ENCODE results near the gene KNDC1. TPM values are rescaled to one million over a fixed set of nuclear protein-coding genes. Genes with fewer than 3 reads are reported as not detected.

KNDC1 gene
- total RNA-seq, 1 donor from 2014 or later, result not detected

DNA sequence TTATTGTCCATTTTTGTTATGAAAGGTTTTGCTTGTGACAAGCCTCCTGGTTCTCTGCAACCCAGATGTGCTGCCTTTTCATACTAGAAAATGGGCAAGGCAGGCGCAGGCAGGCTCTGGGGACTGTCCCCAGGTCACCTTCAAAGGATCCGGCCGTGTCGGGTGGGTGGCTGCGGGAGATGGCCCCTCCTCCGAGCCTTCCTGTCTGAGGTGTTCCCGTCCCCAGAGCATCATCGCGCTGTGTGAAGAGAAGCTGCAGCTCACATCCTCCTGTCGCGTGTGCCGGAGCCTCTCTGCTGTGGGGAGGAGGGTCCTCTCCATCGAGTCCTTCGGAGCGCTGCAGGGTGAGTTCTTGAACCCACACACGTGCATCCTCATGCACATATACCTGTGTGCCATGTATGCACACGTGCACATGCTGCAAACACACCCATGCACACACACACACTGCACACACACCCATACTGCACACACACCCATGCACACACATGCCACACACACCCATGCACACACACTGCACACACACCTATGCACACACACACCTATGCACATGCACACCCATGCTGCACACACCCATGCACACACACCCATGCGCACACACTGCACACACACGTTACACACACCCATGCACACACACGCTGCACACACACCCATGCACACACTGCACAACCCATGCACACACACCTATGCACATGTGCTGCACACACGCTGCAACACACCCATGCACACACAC lies 23.8 kb downstream of the KNDC1 start:
- H3K27ac Mint-ChIP-seq (ENCODE audit: unreplicated experiment), result no peak overlapping the region
- no peaks in the 10 kb centered on the region for H3K4me1 Mint-ChIP-seq (ENCODE audit: unreplicated experiment)
- H3K36me3 Mint-ChIP-seq (ENCODE audit: unreplicated experiment), result no peaks in the 10 kb centered on the region
- no peaks in the 10 kb centered on the region for H3K9me3 Mint-ChIP-seq (ENCODE audit: unreplicated experiment)
- no peaks in the 10 kb centered on the region for H3K27me3 Mint-ChIP-seq (ENCODE audit: unreplicated experiment)
- H3K4me3 Mint-ChIP-seq (ENCODE audit: unreplicated experiment), result no peak overlapping the region
- DNase-seq (ENCODE audit: extremely low spot score, unreplicated experiment), result no peak
- TF ChIP-seq, protein P1, sequence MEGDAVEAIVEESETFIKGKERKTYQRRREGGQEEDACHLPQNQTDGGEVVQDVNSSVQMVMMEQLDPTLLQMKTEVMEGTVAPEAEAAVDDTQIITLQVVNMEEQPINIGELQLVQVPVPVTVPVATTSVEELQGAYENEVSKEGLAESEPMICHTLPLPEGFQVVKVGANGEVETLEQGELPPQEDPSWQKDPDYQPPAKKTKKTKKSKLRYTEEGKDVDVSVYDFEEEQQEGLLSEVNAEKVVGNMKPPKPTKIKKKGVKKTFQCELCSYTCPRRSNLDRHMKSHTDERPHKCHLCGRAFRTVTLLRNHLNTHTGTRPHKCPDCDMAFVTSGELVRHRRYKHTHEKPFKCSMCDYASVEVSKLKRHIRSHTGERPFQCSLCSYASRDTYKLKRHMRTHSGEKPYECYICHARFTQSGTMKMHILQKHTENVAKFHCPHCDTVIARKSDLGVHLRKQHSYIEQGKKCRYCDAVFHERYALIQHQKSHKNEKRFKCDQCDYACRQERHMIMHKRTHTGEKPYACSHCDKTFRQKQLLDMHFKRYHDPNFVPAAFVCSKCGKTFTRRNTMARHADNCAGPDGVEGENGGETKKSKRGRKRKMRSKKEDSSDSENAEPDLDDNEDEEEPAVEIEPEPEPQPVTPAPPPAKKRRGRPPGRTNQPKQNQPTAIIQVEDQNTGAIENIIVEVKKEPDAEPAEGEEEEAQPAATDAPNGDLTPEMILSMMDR (IDR thresholded peaks at IDR 0.05), result no peak

DNA sequence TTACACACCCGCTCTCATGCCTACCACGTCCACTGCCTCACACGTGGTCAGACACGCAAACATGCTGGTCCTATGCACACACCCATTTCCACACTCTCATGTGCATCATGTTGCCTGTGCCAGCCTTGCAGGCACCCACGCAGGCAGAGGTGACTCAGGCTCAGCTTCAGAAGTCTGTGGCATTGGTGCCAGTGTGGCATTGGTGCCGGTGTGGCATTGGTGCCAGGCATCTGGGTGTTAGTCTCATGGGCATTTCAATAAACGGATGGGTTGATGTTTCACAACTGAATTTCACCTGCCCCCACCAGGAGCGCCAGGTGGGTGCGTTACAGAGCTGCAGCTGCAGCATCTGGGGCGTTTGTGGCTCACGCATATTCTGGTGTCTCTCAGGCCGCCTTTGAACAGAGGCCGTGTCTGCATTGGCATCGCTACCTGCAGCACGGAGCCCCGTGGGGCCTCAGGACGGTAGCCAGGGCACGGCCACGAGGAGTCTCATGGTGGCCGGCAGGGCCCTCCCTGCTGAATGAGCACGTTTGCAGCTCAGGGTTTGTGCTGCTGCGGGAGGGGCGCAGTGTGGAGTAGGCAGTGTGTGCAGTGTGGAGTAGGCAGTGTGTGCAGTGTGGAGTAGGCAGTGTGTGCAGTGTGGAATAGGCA lies 24.7 kb downstream of the KNDC1 start:
- Mint-ChIP-seq H3K27ac (ENCODE audit: unreplicated experiment) (no peak overlapping the region), H3K36me3 (ENCODE audit: unreplicated experiment) (no peaks in the 10 kb centered on the region), H3K4me1 (ENCODE audit: unreplicated experiment) (no peaks in the 10 kb centered on the region), H3K27me3 (ENCODE audit: unreplicated experiment) (no peaks in the 10 kb centered on the region), H3K4me3 (ENCODE audit: unreplicated experiment) (no peak overlapping the region), H3K9me3 (ENCODE audit: unreplicated experiment) (no peaks in the 10 kb centered on the region)
- DNase-seq (ENCODE audit: extremely low spot score, unreplicated experiment), result no peak
- TF ChIP-seq, protein P1 (IDR thresholded peaks at IDR 0.05), result no peak

DNA sequence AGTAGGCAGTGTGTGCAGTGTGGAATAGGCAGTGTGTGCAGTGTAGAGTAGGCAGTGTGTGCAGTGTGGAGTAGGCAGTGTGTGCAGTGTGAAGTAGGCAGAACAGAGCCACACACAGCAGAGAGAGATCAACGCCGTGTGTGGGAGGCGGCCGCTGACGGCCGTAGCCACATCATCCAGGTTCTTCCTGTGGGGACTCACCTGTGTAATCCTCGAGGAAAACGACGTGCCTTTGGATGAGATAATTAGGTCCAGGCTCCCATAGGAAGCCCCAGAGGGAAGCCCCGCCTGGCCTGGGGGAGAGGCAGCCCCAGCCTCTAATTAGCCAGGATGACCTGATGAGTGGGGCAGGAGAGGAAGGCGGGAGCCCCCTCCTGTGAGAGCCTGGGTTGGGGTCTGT lies 25.4 kb downstream of the KNDC1 start:
- Mint-ChIP-seq H3K36me3 (ENCODE audit: unreplicated experiment) (no peaks in the 10 kb centered on the region), H3K4me1 (ENCODE audit: unreplicated experiment) (no peaks in the 10 kb centered on the region), H3K27me3 (ENCODE audit: unreplicated experiment) (no peaks in the 10 kb centered on the region), H3K27ac (ENCODE audit: unreplicated experiment) (no peak overlapping the region), H3K9me3 (ENCODE audit: unreplicated experiment) (no peaks in the 10 kb centered on the region), H3K4me3 (ENCODE audit: unreplicated experiment) (no peak overlapping the region)
- DNase-seq (ENCODE audit: extremely low spot score, unreplicated experiment), result no peak
- TF ChIP-seq, protein P1 (IDR thresholded peaks at IDR 0.05), result no peak

DNA sequence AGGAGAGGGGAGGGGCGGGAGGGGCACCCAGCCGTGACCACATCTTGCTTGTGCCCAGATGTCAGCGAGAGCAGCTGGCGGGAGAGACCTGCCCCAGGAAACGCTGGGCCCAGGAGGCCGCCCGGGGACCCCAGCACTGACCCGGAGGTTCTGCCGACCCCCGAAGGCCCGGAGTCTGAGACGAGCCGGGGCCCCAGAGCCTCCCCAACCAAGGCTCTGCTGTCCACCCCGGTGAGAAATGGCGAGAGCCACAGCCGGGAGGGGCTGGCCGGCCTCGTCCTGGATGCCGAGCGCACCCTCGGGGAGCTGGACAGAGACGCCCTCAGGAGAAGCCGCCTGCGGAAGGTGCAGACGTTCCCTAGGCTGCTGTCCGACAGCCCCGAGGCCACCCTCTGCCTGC lies 25.9 kb downstream of the KNDC1 start:
- Mint-ChIP-seq H3K9me3 (ENCODE audit: unreplicated experiment) (no peaks in the 10 kb centered on the region), H3K36me3 (ENCODE audit: unreplicated experiment) (no peaks in the 10 kb centered on the region), H3K4me1 (ENCODE audit: unreplicated experiment) (no peaks in the 10 kb centered on the region), H3K27me3 (ENCODE audit: unreplicated experiment) (no peaks in the 10 kb centered on the region), H3K4me3 (ENCODE audit: unreplicated experiment) (no peak overlapping the region), H3K27ac (ENCODE audit: unreplicated experiment) (no peak overlapping the region)
- no peak for DNase-seq (ENCODE audit: extremely low spot score, unreplicated experiment)
- TF ChIP-seq, protein P1 (IDR thresholded peaks at IDR 0.05), result no peak

DNA sequence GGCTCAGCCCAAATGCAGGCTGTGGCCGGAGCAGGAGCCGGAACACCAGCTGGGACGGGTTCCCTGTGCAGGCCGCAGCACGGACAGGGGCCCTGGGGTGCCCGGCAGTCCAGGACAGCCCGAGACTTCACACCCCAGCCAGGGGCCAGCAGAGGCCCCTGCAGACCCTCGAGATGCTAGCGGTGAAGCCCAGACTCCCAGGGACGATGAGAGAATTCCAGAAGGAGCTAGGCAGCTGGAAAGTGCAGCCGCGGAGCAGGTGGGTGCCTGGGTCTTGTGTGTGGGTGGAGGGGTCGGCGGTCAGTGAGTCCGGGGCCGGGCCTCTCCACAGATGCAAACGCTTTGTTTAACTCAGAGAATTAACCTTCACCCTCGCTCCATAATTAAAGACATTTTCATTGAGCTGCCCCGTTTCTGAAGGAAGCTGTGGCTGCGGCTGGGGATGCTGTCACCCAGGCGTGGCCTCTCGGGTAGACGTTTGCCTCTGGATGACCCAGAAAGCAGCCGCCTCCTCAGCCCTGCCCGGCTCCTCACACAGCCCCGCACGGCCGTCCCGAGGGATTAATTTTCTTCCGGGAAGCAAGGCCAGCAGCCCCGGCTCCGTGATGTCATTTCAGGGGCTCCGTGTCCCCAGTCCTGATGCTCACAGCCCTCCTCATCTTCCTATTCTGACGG lies 26.5 kb downstream of the KNDC1 start:
- no peaks in the 10 kb centered on the region for H3K9me3 Mint-ChIP-seq (ENCODE audit: unreplicated experiment)
- no peaks in the 10 kb centered on the region for H3K4me1 Mint-ChIP-seq (ENCODE audit: unreplicated experiment)
- no peak for DNase-seq (ENCODE audit: extremely low spot score, unreplicated experiment)
- TF ChIP-seq, protein P1 (IDR thresholded peaks at IDR 0.05), result no peak
- no peaks in the 10 kb centered on the region for H3K27me3 Mint-ChIP-seq (ENCODE audit: unreplicated experiment)
- no peak overlapping the region for H3K4me3 Mint-ChIP-seq (ENCODE audit: unreplicated experiment)
- no peaks in the 10 kb centered on the region for H3K36me3 Mint-ChIP-seq (ENCODE audit: unreplicated experiment)
- no peak overlapping the region for H3K27ac Mint-ChIP-seq (ENCODE audit: unreplicated experiment)

All from osteocyte (in vitro differentiated cells).